ENCODE results near the gene PLPPR1. TPM values are rescaled to one million over a fixed set of nuclear protein-coding genes. Genes with fewer than 3 reads are reported as not detected.
"Not testable (repeated sequence)": the region's sequence is repeated elsewhere in the genome, so short reads cannot be mapped to it uniquely, and the experiment has no call there.

The PLPPR1 gene
- total RNA-seq, 1 donor from 2014 or later, result 12.2 TPM

DNA sequence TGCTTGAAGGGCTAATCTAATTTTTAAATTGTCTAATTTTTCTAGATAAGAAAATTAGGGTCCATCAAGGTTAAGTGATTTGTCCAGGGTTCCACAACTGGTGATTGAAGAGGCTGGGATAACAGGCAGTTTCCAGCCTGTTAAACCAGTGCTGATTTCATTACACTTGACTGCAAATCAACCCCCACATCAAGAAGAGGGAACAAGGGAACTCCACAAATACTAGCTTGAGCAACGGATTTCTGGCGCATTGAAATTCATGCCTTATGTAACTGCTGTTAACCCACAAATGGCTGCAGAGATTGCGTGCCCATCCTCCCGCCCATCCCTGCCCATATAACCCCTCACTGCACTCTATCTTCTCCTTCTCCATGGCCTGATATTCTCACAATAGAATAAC is 10.0 kb downstream of the PLPPR1 start:
- Mint-ChIP-seq H3K27me3 (peaks cover 11% of the 10 kb centered on the region), H3K4me1 (ENCODE audit: low read depth) (no peaks in the 10 kb centered on the region), H3K4me3 (ENCODE audit: low read depth) (no peak overlapping the region), H3K9me3 (ENCODE audit: low read depth) (no peaks in the 10 kb centered on the region), H3K27ac (no peak overlapping the region), H3K36me3 (ENCODE audit: insufficient read depth) (no peaks in the 10 kb centered on the region)
- TF ChIP-seq, protein P1, sequence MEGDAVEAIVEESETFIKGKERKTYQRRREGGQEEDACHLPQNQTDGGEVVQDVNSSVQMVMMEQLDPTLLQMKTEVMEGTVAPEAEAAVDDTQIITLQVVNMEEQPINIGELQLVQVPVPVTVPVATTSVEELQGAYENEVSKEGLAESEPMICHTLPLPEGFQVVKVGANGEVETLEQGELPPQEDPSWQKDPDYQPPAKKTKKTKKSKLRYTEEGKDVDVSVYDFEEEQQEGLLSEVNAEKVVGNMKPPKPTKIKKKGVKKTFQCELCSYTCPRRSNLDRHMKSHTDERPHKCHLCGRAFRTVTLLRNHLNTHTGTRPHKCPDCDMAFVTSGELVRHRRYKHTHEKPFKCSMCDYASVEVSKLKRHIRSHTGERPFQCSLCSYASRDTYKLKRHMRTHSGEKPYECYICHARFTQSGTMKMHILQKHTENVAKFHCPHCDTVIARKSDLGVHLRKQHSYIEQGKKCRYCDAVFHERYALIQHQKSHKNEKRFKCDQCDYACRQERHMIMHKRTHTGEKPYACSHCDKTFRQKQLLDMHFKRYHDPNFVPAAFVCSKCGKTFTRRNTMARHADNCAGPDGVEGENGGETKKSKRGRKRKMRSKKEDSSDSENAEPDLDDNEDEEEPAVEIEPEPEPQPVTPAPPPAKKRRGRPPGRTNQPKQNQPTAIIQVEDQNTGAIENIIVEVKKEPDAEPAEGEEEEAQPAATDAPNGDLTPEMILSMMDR (IDR thresholded peaks at IDR 0.05; ENCODE audit: unreplicated experiment), result no peak
- no peak for DNase-seq (ENCODE audit: low spot score, unreplicated experiment)

DNA sequence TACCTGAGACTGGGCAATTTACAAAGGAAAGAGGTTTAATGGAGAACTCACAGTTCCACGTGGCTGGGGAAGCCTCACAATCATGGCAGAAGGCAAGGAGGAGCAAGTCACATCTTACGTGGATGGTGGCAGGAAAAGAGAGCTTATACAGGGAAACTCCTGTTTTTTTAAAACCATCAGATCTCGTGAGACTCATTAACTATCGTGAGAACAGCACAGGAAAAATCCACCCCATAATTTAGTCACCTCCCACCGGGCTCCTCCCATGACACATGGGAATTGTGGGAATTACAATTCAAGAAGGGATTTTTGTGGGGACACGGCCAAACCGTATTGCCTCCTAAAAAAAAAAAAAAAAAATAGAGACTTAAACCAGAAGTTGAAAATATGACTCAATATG is 11.1 kb downstream of the PLPPR1 start:
- H3K27ac Mint-ChIP-seq; DNase-seq (ENCODE audit: low spot score, unreplicated experiment); H3K27me3 Mint-ChIP-seq; H3K36me3 Mint-ChIP-seq (ENCODE audit: insufficient read depth); H3K4me3 Mint-ChIP-seq (ENCODE audit: low read depth); H3K4me1 Mint-ChIP-seq (ENCODE audit: low read depth); H3K9me3 Mint-ChIP-seq (ENCODE audit: low read depth): not testable (repeated sequence)

DNA sequence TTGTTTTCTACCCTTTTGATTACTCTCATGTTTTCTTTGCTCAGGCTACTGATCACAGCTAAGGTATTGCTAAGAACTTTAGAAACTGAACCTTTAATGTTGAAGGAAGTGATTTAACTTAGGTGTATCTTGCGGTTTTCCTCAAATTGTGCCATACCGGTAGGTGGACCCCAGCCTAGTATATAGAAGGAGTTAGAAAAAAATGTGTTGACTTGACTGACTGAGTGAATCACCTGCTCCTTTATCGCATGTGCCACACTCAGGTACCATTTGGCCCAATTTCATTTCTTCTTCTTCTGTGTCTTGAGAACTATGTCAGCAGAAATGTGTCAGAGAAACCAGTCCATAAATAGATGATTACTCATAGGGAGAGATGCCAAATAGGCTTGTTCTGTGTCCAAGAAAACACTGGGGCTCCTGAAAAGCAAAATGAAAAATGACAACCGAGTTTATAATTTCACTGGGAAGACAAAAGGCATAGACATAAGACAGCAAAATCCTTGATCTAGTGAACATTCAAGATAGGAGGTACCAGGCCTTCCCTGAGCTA is 19.4 kb downstream of the PLPPR1 start:
- TF ChIP-seq, protein P1 (IDR thresholded peaks at IDR 0.05; ENCODE audit: unreplicated experiment), result no peak
- no peaks in the 10 kb centered on the region for H3K27me3 Mint-ChIP-seq
- no peak overlapping the region for H3K27ac Mint-ChIP-seq
- H3K4me3 Mint-ChIP-seq (ENCODE audit: low read depth), result no peak overlapping the region
- H3K36me3 Mint-ChIP-seq (ENCODE audit: insufficient read depth), result no peaks in the 10 kb centered on the region
- no peaks in the 10 kb centered on the region for H3K4me1 Mint-ChIP-seq (ENCODE audit: low read depth)
- no peak for DNase-seq (ENCODE audit: low spot score, unreplicated experiment)
- no peaks in the 10 kb centered on the region for H3K9me3 Mint-ChIP-seq (ENCODE audit: low read depth)

DNA sequence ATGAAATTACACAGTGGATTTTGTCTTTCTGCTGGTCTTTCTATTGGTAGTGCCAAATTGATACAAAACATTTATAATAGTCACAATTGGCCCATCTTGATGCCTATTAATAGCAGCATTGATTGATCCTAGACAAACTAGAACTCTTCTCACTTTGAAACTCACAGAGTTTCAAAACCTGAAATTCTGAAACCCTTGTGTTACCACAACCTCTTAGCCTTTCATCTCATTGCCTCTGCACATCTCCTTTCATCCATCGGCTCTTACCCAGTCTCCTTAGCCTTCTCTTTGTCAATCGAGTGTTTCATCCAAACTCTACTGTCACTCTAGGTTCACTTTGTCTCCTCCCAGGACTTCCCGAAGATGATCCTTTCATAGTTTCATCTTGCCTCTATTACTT is 22.1 kb downstream of the PLPPR1 start:
- no peak overlapping the region for H3K4me3 Mint-ChIP-seq (ENCODE audit: low read depth)
- H3K27ac Mint-ChIP-seq, result no peak overlapping the region
- H3K9me3 Mint-ChIP-seq (ENCODE audit: low read depth), result no peaks in the 10 kb centered on the region
- H3K27me3 Mint-ChIP-seq, result no peaks in the 10 kb centered on the region
- H3K36me3 Mint-ChIP-seq (ENCODE audit: insufficient read depth), result no peaks in the 10 kb centered on the region
- no peaks in the 10 kb centered on the region for H3K4me1 Mint-ChIP-seq (ENCODE audit: low read depth)
- DNase-seq (ENCODE audit: low spot score, unreplicated experiment), result no peak
- TF ChIP-seq, protein P1 (IDR thresholded peaks at IDR 0.05; ENCODE audit: unreplicated experiment), result no peak

DNA sequence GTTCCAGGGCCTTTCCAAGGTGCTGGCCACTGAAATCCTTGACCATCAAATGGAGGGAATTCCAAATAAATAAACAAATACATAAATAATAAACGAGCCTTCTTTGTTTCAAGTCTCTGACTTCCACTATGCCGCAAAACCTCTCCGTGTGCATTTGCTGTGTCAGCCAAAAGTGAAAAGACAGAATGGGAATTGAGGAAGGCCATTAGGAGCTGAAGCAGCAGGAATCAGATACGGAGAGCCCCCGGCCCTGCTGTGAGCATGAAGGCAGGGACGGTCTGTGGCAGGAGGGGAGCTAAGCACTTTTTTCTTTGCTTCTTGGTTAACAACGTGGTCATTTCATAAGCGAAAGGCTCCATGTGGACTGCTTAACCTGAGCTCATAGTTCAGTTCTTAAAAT is 26.1 kb downstream of the PLPPR1 start:
- Mint-ChIP-seq H3K4me1 (ENCODE audit: low read depth) (no peaks in the 10 kb centered on the region), H3K27me3 (no peaks in the 10 kb centered on the region), H3K27ac (no peak overlapping the region), H3K9me3 (ENCODE audit: low read depth) (no peaks in the 10 kb centered on the region), H3K4me3 (ENCODE audit: low read depth) (no peak overlapping the region), H3K36me3 (ENCODE audit: insufficient read depth) (no peaks in the 10 kb centered on the region)
- TF ChIP-seq, protein P1 (IDR thresholded peaks at IDR 0.05; ENCODE audit: unreplicated experiment), result no peak
- no peak for DNase-seq (ENCODE audit: low spot score, unreplicated experiment)

DNA sequence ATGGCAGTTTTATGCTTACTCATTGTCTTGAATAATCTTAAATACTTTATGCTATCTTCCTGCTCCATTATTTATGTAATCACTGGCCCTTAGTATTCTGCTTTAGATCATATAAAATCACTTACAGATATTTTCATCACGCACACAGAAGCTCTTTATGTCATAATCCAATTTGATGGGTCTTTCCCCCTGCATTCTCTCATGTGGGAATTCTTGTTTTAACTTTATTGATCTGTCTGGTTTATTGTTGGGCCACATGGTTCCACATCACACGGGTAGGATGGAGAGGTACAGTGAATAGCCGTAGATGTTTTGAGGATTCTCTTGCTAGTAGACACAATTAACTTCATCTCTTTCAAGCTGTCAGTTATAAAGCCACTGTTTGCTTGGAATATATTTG is 27.0 kb downstream of the PLPPR1 start:
- Mint-ChIP-seq H3K36me3 (ENCODE audit: insufficient read depth) (no peaks in the 10 kb centered on the region), H3K27me3 (no peaks in the 10 kb centered on the region), H3K4me1 (ENCODE audit: low read depth) (no peaks in the 10 kb centered on the region), H3K4me3 (ENCODE audit: low read depth) (no peak overlapping the region), H3K9me3 (ENCODE audit: low read depth) (no peaks in the 10 kb centered on the region), H3K27ac (no peak overlapping the region)
- DNase-seq (ENCODE audit: low spot score, unreplicated experiment), result no peak
- TF ChIP-seq, protein P1 (IDR thresholded peaks at IDR 0.05; ENCODE audit: unreplicated experiment), result no peak
